ENCODE results near the gene KNDC1.

- TF ChIP-seq EP300 (IDR thresholded peaks at IDR 0.05) (no peak), CTCF (IDR thresholded peaks at IDR 0.05) (no peak)
Measured at GRCh38 chr10:133209641-133210040, 49.6 kb downstream of the KNDC1 start.

Measured in esophagus muscularis mucosa (tissue), 3 donors.